A673 (cell line): Measurements from ENCODE around the gene UBE3B. TPM values are rescaled to one million over a fixed set of nuclear protein-coding genes. Genes with fewer than 3 reads are reported as not detected.

Experiments used
- BruUV-seq: library from RNA; stranded (reverse); fragments of 400-500 nt; replicated peaks from 2 replicates; lab custom pipeline; 2021; lab: Mats Ljungman, UMichigan
- CTCF ChIA-PET: fragments of 300-600 bp; sonication (Branson Sonifier 250); formaldehyde crosslinking; loops from one replicate; lab custom pipeline; 2022; ENCODE audit warnings: antibody characterized with exemption; lab: Charles Lee
- POLR2A ChIA-PET: fragments of 300-600 bp; sonication (Branson Sonifier 250); formaldehyde crosslinking; loops from one replicate; lab custom pipeline; 2022; ENCODE audit warnings: antibody characterized with exemption; ENCODE audit not compliant: low non-redundant PET; lab: Charles Lee
- DNase-seq: peaks from one replicate; pipeline ENCODE4 v3.0.0-alpha.2; 2015; ENCODE audit warnings: low spot score
- H3K27ac ChIP-seq: fragments of 200-600 bp; sonication (generic); 2 replicates; pipeline ENCODE4 v1.5.1; 2016; ENCODE audit warnings: mixed run types, low read depth, mild to moderate bottlenecking, mixed read lengths, antibody characterized with exemption, low read length; ENCODE audit not compliant: poor library complexity, severe bottlenecking
- H3K27me3 ChIP-seq: fragments of 200-600 bp; sonication (generic); replicated peaks from 2 replicates; pipeline ENCODE4 v1.6.1; 2017; ENCODE audit warnings: mixed run types, low read depth, mild to moderate bottlenecking, mixed read lengths, antibody characterized with exemption, low read length; ENCODE audit not compliant: insufficient read depth, poor library complexity
- H3K36me3 ChIP-seq: fragments of 200-600 bp; sonication (generic); 2 replicates; pipeline ENCODE4 v1.6.1; 2016; ENCODE audit warnings: mixed run types, mild to moderate bottlenecking, mixed read lengths, antibody characterized with exemption, low read length; ENCODE audit not compliant: insufficient read depth, poor library complexity, severe bottlenecking
- H3K4me1 ChIP-seq: fragments of 200-600 bp; sonication (generic); 2 replicates; pipeline ENCODE4 v1.6.1; 2017; ENCODE audit warnings: mixed run types, mild to moderate bottlenecking, mixed read lengths, antibody characterized with exemption, low read length; ENCODE audit not compliant: insufficient read depth, poor library complexity, severe bottlenecking
- H3K4me3 ChIP-seq: fragments of 200-600 bp; sonication (generic); 2 replicates; pipeline ENCODE4 v1.5.1; 2016; ENCODE audit warnings: low read depth, mixed run types, mild to moderate bottlenecking, mixed read lengths, low read length; ENCODE audit not compliant: poor library complexity, severe bottlenecking
- H3K9me3 ChIP-seq: fragments of 200-600 bp; sonication (generic); 2 replicates; pipeline ENCODE4 v1.6.1; 2016; ENCODE audit warnings: mixed run types, low read depth, mild to moderate bottlenecking, mixed read lengths, antibody characterized with exemption, low read length; ENCODE audit not compliant: poor library complexity, severe bottlenecking
- EZH2 ChIP-seq: fragments of 200-600 bp; sonication (generic); IDR thresholded peaks from 2 replicates; pipeline ENCODE4 v1.6.1; 2017; ENCODE audit warnings: borderline replicate concordance, low read depth, mild to moderate bottlenecking, mixed read lengths, antibody characterized with exemption, low read length; ENCODE audit not compliant: poor library complexity, severe bottlenecking
- intact Hi-C: fragments of 100-400 bp; cut with micrococcal nuclease; formaldehyde crosslinking; loops from one replicate; pipeline ENCODE4 v1.10.0; 2022; ENCODE audit not compliant: unreplicated experiment
- total RNA-seq: library from RNA; stranded (reverse); gene quantifications from 2 replicates; pipeline ENCODE4 v1.2.3, GENCODE V29; 2021
- TF ChIP-seq, protein P1 (sequence below): fragments of 300-800, 200-600 bp; sonication (generic); conservative IDR thresholded peaks from 2 replicates; pipeline ENCODE4 v1.5.1; 2017; ENCODE audit warnings: low read depth, mild to moderate bottlenecking, antibody characterized with exemption, low read length, moderate library complexity, mixed read lengths

Gene UBE3B
- total RNA-seq, 1 experiment from 2014 or later, result 29.2 TPM

DNA sequence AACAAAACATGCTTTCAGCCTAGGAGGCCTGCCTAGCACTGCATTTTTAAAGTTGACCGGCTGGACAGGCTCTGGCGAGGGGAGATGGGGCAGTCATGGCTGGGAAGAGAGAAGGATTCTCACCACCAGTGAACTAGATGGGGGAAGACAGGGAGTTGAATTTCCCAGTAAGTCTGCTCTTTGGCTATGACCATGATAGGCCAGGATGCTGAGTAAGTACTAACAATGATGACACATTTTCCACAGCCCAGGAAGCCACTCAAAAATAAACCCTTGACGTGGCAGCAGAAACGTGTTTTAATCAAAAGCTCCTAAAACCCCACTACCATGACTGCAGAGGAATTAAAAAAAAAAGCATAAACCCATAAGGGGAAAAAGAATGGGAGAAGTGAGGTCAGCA lies 19.3 kb upstream of the UBE3B start:
- POLR2A ChIA-PET, result no interaction called here
- TF ChIP-seq EZH2, result no peak
- TF ChIP-seq, protein P1, sequence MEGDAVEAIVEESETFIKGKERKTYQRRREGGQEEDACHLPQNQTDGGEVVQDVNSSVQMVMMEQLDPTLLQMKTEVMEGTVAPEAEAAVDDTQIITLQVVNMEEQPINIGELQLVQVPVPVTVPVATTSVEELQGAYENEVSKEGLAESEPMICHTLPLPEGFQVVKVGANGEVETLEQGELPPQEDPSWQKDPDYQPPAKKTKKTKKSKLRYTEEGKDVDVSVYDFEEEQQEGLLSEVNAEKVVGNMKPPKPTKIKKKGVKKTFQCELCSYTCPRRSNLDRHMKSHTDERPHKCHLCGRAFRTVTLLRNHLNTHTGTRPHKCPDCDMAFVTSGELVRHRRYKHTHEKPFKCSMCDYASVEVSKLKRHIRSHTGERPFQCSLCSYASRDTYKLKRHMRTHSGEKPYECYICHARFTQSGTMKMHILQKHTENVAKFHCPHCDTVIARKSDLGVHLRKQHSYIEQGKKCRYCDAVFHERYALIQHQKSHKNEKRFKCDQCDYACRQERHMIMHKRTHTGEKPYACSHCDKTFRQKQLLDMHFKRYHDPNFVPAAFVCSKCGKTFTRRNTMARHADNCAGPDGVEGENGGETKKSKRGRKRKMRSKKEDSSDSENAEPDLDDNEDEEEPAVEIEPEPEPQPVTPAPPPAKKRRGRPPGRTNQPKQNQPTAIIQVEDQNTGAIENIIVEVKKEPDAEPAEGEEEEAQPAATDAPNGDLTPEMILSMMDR, result no peak
- Histone ChIP-seq H3K36me3 (peaks cover 45% of the 10 kb centered on the region), H3K4me1 (peaks cover 20% of the 10 kb centered on the region), H3K27ac (no peak overlapping the region), H3K4me3 (no peak overlapping the region), H3K9me3 (no peaks in the 10 kb centered on the region), H3K27me3 (no peaks in the 10 kb centered on the region)
- CTCF ChIA-PET, result no interaction called here
- no peak for DNase-seq
- intact Hi-C loops, result no loop called here
- no TSS peak for BruUV-seq

- Histone ChIP-seq H3K36me3 (peaks cover 39% of the 10 kb centered on the region), H3K27me3 (no peaks in the 10 kb centered on the region), H3K27ac (no peak overlapping the region), H3K9me3 (no peaks in the 10 kb centered on the region), H3K4me1 (peaks cover 27% of the 10 kb centered on the region), H3K4me3 (no peak overlapping the region)
- intact Hi-C loops, result no loop called here
- no TSS peak for BruUV-seq
- POLR2A ChIA-PET, result no interaction called here
- CTCF ChIA-PET, result no interaction called here
- no peak for DNase-seq
- TF ChIP-seq EZH2, result no peak
- TF ChIP-seq, protein P1, result no peak
These were observed 18.6 kb upstream of the UBE3B start for GRCh38 chr12:109458771-109459208.

DNA sequence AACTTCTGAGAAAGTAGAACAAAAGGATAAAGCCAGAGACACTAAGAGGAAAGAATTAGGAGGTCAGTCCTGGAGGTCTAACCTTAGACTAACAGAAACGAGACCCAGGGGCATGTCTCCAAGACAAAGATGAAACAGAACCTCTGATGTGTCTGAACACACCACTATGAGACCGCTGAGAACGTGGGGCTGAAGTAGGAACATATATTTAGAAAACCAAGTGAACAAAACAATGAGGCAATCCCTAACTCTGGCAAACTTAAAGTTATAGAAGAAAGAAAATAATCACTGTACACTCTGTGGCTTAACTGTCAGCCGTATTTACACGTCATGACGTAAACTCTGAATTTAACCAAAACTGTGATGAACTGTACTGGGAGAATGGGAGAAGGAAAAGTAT lies 18.2 kb upstream of the UBE3B start:
- no peak for TF ChIP-seq EZH2
- TF ChIP-seq, protein P1, result no peak
- DNase-seq, result no peak
- H3K27ac ChIP-seq, result no peak overlapping the region
- peaks cover 32% of the 10 kb centered on the region for H3K4me1 ChIP-seq
- no peaks in the 10 kb centered on the region for H3K9me3 ChIP-seq
- no peak overlapping the region for H3K4me3 ChIP-seq
- ChIA-PET POLR2A (no interaction called here), CTCF (no interaction called here)
- peaks cover 36% of the 10 kb centered on the region for H3K36me3 ChIP-seq
- H3K27me3 ChIP-seq, result no peaks in the 10 kb centered on the region
- no TSS peak for BruUV-seq
- intact Hi-C loops, result no loop called here
